HG02943 (cell line): ENCODE measurements around the gene CDV3.
"Not testable (repeated sequence)": the region's sequence is repeated elsewhere in the genome, so short reads cannot be mapped to it uniquely, and the experiment has no call there.

ENCODE experiments used
- ATAC-seq: cut with Tn5 transposase; IDR thresholded peaks from one replicate; pipeline ENCODE4 v1.9.1; 2021; ENCODE audit warnings: mild to moderate bottlenecking, low read depth, moderate library complexity; ENCODE audit not compliant: unreplicated experiment

The CDV3 gene, protein sequence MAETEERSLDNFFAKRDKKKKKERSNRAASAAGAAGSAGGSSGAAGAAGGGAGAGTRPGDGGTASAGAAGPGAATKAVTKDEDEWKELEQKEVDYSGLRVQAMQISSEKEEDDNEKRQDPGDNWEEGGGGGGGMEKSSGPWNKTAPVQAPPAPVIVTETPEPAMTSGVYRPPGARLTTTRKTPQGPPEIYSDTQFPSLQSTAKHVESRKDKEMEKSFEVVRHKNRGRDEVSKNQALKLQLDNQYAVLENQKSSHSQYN

DNA sequence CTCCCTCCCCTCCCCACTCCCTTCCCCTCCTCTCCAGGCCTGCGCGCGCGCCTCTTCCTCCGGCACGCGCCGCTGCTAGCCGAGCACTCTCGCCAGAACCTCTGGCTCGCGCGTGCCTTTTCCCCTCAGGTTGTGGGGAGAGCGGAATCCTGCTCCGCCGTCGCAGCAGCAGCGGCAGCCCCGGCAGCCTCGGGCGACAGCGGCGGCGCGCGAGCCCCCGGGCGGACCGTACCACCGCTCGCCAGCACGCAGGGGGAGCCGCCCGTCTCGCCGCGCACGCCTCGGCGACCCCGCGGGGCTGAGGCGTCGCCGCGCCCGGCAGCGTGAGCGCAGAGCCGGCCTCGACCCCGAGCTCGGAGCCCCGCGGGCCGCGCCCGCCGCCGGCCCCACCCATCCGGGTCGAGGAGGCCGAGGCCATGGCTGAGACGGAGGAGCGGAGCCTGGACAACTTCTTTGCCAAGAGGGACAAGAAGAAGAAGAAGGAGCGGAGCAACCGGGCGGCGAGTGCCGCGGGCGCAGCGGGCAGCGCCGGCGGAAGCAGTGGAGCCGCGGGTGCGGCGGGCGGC is at the start of gene CDV3:
Gene CDV3 (plus strand): TSS at position 58 of the 566 bp plus-strand sequence. CDS start 359 bp downstream, at position 417.
- ATAC-seq: peak; percentile 26

DNA sequence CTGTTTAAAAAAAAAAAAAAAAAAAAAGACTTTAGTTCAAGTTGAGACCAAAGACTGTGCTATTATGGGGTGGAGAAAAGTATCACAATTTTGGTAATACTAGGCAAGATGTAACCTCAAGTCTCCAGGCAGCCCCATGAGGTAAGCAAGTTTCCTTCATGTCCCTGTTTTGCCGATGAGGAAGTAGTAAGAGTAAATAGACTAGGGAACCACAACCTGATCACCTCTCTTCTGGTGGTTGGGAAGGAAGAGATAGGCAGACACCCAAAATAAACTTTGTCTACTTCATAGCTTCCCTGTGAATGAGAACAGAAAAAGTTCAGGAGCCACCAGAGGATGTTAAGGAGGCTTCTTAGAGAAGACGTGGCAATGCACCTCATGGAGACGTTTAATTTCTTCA is 49.7 kb upstream of the CDV3 start:
- ATAC-seq: not testable (repeated sequence)

DNA sequence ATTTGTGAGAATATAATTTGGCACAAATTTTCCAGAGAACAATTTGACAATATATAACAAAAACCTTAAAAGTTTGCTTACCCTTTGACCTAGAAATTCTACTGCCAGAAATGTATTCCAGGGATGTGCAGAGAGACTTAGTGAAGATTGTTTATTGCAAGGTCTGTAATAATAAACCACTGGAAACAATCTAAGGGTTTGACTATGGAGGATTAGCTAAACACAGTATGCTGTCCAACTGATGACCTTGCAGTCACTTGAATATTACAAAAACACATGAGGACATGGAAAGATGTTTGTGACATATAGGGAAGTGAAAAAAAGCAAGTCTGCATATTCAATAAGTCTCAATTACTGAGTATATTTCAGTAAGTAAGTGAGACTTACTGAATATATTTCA is 48.1 kb upstream of the CDV3 start:
- no peak for ATAC-seq

DNA sequence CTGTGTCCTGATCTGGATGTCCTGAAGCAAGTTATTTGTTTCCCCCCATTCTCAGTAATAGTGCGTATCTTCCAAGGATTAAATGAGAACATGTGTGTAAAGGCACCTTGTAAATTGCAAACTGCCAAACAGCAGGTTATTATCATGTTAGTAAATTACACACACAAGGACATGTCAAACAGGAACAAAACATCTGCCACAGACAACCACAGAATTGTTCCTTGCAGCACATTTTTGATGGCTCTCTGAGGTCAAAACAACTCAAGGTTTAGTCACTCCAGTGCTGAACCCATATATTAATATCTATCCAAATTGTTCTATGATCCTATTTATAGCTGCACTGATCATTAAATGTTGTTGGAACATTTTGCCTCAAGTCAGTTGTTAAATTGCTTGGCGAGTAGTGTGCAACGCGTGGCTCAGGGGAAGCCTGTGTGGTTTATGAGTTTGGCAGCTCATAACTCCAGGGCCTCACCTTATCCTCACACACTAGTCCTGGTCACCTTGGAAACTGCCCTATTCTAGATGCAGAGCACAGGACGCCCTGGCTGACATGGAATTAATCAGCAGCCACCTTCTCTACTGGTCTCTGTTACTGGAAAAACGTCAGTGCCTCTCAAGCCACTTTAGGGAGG is 46.3 kb upstream of the CDV3 start:
- no peak for ATAC-seq

DNA sequence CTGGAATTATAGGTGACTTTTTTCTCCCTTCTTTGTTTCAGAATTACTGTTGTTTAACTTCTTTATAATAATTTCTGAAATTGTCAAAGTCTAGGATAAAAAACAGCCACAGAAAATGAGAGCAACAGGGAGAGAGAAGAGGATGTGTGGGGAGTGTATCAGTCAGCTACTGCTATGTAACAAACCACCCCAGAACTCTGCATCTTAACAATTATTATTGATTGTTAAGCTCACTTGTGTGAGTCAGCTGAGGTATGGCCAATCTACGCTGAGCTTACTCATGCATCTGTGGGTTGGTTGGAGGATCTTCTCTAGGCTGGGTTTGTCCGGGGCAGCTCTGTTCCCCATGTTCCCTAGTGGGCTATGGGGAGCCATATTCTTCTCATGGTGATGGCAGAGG is 43.7 kb upstream of the CDV3 start:
- ATAC-seq: no peak

DNA sequence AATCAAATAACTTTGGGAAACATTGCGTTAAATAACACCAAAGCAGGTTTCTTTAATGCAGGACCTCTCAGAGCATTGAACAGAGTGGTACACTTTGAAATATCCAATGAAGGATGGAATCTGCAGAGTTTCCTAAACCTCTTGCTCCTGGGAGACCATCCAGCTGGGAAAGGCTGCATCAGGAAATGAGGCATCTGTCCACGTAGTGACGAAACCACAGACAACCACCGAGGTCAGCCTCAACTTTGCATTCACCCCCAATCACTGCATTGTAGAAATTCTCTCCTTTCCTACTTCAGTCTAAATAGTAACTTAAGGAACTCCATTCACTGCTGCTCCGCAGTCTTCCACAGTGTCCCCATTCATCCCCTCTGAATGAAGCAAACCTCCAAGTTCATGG is 41.5 kb upstream of the CDV3 start:
- no peak for ATAC-seq

DNA sequence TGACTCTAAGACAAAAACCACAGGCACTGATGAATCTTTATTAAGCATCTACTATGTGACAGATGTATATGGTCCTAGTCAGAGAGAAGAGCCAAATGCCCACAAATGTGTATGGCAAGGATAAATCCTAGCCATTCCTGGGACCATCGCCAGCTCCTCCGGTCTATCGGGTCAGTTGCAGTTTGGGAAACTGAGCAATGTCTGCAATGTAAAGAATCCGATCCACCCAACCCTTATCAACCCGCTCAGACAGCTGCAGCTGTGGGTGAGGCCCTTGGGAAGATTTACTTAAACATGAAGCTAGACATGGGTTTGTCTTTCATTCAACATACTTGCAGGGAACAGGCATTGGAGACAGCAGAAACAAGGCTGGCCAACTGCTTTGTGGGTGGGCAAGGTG is 40.5 kb upstream of the CDV3 start:
- ATAC-seq: no peak

DNA sequence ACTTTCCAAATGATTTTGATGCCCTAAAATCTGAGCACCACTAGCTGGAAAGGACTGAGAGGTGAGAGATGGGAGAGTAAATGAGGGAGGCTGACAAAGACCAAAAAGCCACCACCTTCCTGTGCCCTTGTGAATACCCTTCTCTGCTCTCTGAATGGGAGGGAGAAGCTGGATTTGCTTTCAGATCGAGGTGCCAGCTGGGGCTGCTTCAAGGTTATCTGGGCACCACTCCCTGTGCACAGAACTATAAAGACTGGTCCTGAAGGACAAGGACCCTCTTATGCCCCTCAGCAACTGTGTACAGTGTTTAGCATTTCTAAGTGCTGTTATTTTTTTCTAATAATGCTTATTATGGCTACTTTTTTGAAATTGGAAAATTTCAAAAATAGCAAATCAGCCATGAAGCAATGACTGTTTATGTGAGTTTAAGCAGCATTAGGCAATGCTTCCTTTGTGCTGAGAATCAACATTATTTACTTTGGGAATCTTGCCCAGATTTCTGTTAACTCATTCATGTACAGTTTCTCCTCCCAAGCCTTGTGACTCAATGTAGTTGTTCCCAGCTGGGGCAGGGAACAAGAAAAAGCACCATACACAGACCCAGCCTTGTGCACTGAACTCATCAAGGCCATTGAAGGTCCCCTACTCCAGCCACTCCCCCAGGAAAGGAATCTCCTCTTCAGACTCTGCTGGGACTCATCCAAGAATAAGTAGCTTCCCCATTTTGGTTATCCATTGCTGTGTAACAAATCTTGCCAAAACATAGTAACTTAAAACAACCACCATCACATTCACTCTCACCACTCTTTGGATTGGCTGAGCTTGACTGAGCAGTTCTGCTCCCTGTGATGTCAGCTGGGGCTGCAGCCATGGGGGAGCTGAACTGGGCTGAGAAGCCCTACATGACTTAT is 37.3 kb upstream of the CDV3 start:
- no peak for ATAC-seq

DNA sequence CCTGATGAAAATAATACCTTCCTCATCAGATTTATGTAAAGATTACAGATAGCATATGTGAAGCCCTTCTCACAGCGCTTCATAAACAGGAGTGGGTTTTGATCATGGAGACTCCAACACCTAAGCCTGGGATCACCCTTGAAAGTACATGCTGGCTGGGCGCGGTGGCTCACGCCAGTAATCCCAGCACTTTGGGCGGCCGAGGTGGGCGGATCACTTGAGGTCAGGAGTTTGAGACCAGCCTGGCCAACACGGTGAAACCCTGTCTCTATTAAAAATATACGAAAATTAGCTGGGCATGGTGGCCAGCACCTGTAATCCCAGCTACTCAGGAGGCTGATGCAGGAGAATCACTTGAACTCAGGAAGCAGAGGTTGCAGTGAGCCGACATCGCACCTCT is 36.4 kb upstream of the CDV3 start:
- not testable (repeated sequence) for ATAC-seq

DNA sequence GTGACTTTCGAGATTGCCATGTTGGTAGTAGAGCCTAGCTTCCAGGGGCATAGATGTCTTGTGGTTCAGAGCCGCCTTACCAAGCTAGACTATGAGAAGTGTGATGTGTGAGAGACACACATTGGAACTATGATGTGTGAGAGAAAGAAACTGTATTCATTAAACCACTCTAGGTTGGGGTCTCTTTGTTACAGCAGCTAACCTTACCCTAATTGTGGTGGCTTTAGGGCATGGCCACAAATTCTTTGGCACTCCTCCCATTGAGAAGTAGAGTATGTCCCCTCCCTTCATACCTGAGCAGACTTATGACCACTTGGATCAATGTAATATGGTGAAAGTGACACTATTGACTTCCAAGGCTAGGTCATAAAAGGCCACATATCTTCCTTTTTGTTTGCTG is 35.3 kb upstream of the CDV3 start:
- no peak for ATAC-seq

DNA sequence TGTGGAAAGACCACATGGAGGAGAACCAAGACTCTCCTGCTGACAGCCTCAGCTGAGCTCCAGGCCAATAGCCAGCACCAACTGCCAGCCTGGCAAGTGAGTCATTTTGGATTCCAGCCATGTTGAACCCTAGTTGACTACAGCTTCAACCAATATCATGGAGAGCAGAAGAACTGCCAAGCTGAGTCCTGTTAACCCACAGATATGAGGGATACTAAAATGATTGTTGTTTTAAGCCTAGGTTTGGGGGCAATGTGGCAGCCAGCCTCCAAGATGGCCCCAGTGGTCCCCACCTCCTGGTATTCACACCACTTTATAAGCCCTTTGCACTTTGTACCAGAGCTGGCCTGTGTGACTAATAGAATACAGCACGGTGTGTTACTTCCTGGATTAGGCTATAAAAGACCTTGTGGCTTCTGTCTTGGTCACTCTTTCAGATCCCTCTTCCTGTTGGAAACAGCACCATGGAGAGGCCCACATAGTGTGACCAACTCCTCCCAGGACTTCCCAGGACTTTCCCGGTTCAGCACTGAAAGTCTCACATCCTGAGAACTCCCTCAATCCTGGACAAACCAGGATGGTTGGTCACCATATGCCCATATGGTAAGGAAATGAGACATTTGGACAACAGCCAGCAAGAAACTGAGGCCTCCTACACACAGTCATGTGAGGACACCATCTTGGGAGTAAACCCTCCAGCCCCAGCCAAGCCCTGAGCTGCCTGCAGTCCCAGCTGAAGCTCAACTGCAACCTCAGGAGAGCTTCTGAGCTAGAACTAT is 32.4 kb upstream of the CDV3 start:
- no peak for ATAC-seq

DNA sequence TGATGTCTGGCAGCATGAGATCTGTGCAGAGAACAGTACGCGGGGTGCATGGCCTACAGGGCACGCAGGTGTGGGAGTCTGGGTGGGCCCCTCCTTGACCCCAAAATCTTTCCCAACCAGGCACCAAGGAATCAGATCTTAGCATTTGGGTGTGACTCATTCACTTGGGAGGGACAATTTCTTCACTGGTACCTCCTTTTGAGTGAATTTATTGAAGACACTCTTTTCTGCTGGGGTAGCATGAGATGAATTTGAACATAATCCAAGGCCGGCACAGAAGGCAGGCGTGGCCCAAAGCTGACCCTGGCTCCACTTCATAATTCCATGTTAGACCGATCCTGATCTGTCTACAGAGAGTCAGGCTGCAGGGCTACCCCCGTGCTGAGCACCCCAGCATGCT is 30.6 kb upstream of the CDV3 start:
- no peak for ATAC-seq

DNA sequence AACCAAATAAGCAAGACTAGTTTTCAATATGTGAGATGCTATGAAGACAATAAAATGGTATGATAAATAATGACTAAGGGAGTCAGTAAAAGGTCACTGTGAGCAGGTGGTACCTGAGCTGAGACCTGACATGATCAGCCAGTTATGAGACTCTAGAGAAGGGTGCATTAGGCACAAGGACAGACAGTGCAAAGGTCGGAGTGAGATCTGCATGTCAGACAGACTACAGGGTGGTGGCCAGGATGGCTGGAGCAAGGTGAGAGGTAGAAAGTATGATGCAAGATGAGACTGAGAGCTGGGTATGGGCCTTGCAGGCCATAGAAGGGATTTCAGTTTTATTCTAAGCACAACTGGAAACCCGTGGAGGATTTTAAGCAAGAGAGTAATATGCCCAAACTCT is 28.5 kb upstream of the CDV3 start:
- not testable (repeated sequence) for ATAC-seq

DNA sequence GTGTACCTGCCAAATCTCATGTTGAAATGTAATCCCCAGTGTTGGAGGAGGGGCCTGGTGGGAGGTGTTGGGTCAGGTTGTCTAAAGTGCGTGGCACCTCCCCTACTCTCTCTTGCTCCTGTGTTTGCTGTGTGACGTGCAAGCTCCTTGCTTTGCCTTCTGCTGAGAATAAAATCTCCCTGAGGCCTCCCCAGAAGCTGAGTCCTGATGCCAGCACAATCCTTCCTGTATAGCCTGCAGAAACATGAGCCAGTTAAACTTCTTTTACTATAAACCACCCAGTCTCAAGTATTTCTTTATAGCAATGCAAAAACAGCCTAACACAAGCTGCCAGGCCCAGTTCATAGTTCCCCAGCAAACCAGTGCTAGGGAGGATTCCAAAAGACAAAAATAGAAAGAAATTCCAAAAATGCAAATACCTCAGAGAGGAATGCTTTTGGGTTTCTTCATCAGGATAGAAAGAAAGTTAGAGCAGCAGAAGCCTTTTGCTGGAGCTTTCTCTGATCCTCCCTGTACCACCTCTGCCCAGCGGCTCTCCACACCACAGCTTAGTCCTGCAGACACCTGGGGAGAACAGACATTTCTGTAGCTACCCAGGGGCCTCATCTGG is 25.9 kb upstream of the CDV3 start:
- ATAC-seq: no peak

DNA sequence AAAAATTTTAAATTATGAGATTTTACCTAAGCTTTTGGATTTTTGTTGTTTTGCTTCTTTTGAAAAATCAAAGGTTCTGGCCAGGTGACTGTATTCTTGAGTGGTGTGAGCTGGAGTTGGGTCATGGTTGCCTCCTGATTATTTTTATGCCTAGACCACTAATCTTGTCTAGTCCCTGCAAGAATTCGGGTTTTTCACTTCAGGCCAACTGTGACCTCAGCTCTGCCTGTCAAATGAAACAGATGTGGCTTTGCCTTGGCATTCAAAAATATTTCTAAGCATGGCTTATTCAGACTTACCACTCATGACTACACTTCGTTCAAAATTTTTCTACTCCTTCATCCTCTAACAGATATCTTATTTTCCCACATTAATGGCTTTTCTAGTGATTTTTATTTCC is 25.4 kb upstream of the CDV3 start:
- ATAC-seq: no peak

DNA sequence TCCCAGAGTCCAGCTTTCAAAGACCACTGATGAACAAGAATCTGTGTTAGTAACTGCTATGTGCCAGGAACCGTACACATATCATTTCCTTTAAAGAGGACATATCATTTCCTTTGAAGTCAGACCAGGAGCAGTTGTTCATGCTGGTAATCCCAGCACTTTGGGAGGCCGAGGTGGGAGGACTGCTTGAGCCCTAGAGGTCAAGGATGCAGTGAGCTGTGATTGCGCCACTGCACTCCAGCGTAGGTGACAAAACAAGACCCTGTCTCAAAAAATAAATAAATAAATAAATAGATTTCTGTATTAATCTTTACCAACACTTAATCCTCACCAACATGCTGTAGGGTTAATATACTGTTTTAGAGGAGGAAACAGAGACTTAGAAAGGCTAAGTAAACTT is 23.9 kb upstream of the CDV3 start:
- ATAC-seq: no peak

DNA sequence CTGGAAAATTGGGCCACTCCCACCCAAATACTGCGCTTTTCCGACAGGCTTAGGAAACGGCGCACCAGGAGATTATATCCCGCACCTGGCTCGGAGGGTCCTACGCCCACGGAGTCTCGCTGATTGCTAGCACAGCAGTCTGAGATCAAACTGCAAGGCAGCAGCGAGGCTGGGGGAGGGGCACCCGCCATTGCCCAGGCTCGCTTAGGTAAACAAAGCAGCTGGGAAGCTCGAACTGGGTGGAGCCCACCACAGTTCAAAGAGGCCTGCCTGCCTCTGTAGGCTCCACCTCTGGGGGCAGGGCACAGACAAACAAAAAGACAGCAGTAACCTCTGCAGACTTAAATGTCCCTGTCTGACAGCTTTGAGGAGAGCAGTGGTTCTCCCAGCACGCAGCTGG is 21.9 kb upstream of the CDV3 start:
- not testable (repeated sequence) for ATAC-seq

DNA sequence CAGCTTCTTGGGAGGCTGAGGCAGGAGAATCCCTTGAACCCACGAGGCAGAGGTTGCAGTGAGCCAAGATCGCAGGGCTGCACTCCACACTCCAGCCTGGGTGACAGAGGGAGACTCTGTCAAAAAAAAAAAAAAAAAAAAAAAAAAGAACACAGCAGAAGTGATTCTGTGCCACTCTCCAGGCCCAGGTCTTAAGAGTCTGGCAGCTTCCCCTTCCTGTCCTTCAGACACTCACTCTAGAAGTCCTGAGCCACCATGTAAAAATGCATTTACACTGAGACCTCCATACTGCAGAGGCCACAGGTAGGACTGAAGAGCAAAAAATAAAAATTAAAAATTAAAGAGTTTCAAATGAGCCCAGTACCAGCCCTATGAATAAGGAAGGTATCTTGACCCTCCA is 11.8 kb upstream of the CDV3 start:
- ATAC-seq: no peak

DNA sequence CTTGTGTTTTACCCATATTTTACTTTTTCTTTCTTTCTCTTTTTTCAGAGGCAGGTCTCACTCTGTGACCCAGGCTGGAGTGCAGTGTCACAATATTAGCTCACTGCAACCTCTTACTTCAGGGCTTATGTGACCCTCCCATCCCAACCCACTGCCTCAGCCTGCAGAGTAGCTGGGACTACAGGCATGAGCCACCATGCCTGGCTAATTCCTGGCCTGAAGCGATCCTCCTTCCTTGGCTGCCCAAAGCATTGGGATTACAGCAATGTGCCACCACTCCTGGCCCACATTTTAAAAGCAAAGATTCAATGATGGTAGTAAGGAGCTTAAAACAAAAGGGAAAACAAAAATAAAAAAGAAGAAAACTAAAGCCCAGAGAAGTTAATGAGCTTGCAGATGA is 11.1 kb upstream of the CDV3 start:
- ATAC-seq: no peak

DNA sequence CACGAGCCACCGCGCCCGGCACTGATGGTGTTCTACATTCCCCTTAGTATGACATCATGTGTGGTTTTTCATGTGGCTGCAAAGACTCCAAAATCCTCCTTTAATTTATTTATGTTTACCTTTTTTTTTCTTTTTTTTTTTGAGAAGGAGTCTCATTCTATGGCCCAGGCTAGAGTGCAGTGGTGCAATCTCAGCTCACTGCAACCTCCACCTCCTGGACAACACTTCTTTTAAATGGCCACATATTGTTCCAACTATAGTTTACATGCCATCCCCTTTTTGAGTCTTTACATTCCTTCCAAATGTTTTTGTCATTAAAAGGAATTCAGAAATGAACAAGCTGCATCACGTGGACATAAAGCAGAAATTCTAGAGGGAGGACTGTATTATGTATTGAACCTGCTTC is 10.3 kb upstream of the CDV3 start:
- ATAC-seq: no peak
